ENCODE measurements around the gene LCE2A.
"Not testable (repeated sequence)": the region's sequence is repeated elsewhere in the genome, so short reads cannot be mapped to it uniquely, and the experiment has no call there.

Gene LCE2A, protein sequence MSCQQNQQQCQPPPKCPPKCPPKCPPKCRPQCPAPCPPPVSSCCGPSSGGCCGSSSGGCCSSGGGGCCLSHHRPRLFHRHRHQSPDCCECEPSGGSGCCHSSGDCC

GRCh38 chr1:152697701-152698600 is at the start of gene LCE2A:
Gene LCE2A, plus strand, starts transcription at chr1:152698345. Its CDS starts 557 bp downstream, at chr1:152698902.
- no peak for DNase-seq (ENCODE audit: low read depth, low spot score)
- H3K4me3 ChIP-seq (ENCODE audit: low read depth, low read length): no peak within 1 kb of the TSS
- in situ Hi-C loops (cut with HindIII; ENCODE audit: low sequenced_read_pairs): no loop called here
- TF ChIP-seq CTCF (IDR thresholded peaks at IDR 0.05; ENCODE audit: low read depth, low read length): no peak

DNA sequence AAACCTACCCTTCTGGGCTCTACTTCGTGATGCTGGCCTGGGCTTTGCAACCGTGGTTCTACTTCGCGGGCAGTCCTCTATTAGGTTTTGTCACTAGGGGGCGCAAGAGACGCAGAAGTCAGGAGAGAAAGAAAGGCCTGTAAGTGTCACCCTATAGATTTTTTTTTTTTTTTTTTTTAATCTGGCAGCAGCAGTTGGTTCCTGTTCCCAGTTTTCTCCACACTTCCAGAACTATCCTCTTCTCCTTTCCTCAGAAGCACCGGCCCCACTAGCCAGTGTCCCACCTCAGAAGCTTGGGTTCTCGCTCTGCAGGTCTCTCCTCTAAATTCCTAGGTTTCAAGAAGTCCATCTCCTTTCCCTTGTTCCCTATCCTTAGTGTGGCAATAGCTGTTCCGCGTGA is 44.0 kb upstream of the LCE2A start:
- H3K4me3 ChIP-seq (ENCODE audit: low read depth, low read length): no peak overlapping the region
- DNase-seq (ENCODE audit: low read depth, low spot score): peak; percentile 18
- in situ Hi-C loops (cut with HindIII; ENCODE audit: low sequenced_read_pairs): no loop called here
- peak; percentile 79 for TF ChIP-seq CTCF (IDR thresholded peaks at IDR 0.05; ENCODE audit: low read depth, low read length)

DNA sequence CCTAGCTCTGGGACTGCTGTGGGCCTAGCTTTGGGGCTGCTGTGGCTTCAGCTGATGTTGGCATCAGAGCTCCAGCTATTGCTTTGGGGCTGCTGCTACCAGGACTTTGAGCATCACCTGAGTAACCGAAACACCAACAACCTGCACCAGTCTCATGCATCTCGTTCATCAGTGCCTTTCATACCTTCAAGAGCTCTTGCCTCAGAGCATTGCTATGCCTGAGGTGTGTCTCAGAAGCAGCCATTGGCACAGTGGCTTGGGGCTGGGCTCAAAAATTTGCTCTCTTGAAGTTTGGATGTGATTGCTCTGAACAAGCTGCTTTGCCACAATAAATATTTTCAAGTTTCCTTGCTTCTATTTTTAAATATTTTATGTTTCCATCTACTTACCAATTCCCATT is 41.7 kb upstream of the LCE2A start:
- DNase-seq (ENCODE audit: low read depth, low spot score): no peak
- in situ Hi-C loops (cut with HindIII; ENCODE audit: low sequenced_read_pairs): no loop called here
- TF ChIP-seq CTCF (IDR thresholded peaks at IDR 0.05; ENCODE audit: low read depth, low read length): no peak
- no peak overlapping the region for H3K4me3 ChIP-seq (ENCODE audit: low read depth, low read length)

GRCh38 chr1:152657677-152658076 is 40.5 kb upstream of the LCE2A start:
- DNase-seq (ENCODE audit: low read depth, low spot score): no peak
- in situ Hi-C loops (cut with HindIII; ENCODE audit: low sequenced_read_pairs): no loop called here
- no peak overlapping the region for H3K4me3 ChIP-seq (ENCODE audit: low read depth, low read length)
- no peak for TF ChIP-seq CTCF (IDR thresholded peaks at IDR 0.05; ENCODE audit: low read depth, low read length)

DNA sequence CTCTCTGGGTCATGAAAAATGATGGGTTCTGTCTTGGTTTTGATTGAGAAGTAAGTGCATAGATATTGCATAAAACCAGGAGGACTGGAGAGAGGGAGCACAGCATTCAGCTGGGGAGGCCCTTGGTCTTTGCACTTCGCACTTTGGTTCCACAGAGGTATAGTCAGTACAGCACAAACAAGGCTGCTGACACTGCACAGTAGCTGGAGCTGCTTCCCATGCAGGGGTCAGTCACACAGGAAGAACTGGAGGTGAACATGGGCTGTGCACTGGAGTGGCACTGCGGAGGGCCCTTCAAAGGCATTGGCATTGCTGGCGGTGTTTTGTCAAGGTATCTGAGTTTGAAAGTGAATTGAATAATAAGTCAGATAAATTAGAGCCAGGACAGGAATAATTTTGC is 39.5 kb upstream of the LCE2A start:
- no peak for TF ChIP-seq CTCF (IDR thresholded peaks at IDR 0.05; ENCODE audit: low read depth, low read length)
- in situ Hi-C loops (cut with HindIII; ENCODE audit: low sequenced_read_pairs): no loop called here
- no peak overlapping the region for H3K4me3 ChIP-seq (ENCODE audit: low read depth, low read length)
- no peak for DNase-seq (ENCODE audit: low read depth, low spot score)

DNA sequence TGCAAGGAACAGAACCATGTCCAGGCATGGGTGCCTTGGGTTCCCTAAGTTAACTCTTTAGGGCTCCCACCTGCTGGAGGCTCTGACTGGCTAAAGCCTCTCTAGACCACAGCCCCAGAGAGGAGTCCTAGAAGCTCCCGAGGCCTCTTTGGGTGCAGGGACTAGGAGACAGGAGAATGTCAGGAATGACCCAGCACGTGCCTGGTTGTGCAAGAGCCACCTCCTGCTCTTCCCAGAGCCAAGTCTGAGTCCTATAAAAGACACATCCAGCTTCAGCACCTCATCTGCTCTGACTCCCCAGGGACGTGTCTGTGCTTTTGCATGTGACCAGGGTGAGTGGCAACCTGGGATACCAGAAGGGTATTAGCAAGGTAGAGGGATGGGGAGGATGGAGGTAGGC is 35.0 kb upstream of the LCE2A start, which contains the start of gene LCE2D:
Gene LCE2D, plus strand, starts transcription at position 283 of the 400 bp plus-strand sequence. CDS start 726 bp downstream, outside the sequence.
- no peak for TF ChIP-seq CTCF (IDR thresholded peaks at IDR 0.05; ENCODE audit: low read depth, low read length)

GRCh38 chr1:152666171-152666570 is 32.0 kb upstream of the LCE2A start:
- in situ Hi-C loops (cut with HindIII; ENCODE audit: low sequenced_read_pairs); DNase-seq (ENCODE audit: low read depth, low spot score); H3K4me3 ChIP-seq (ENCODE audit: low read depth, low read length): not testable (repeated sequence)

More for the DNA sequence above, 35.0 kb upstream of the LCE2A start, which contains the start of gene LCE2D:
- no peak for DNase-seq (ENCODE audit: low read depth, low spot score)
- in situ Hi-C loops (cut with HindIII; ENCODE audit: low sequenced_read_pairs): no loop called here
- H3K4me3 ChIP-seq (ENCODE audit: low read depth, low read length): no peak within 1 kb of the TSS
